Measurements from ENCODE around the gene VDR.

The VDR gene

GRCh38 chr12:47832263-47832933, 72.4 kb downstream of the VDR start:
- H3K4me3 ChIP-seq (ENCODE audit: low read depth, low read length) = no peak overlapping the region
- DNase-seq (ENCODE audit: low read depth) = no peak
- no peak for TF ChIP-seq CTCF (IDR thresholded peaks at IDR 0.05; ENCODE audit: low read depth, low read length, missing control alignments)

- no peak for DNase-seq (ENCODE audit: low read depth)
- no peak for TF ChIP-seq CTCF (IDR thresholded peaks at IDR 0.05; ENCODE audit: low read depth, low read length, missing control alignments)
- no peak overlapping the region for H3K4me3 ChIP-seq (ENCODE audit: low read depth, low read length)
These were observed 75.2 kb downstream of the VDR start for GRCh38 chr12:47829584-47829983.

GRCh38 chr12:47828976-47829482, 75.8 kb downstream of the VDR start:
- no peak for TF ChIP-seq CTCF (IDR thresholded peaks at IDR 0.05; ENCODE audit: low read depth, low read length, missing control alignments)
- DNase-seq (ENCODE audit: low read depth) = no peak
- H3K4me3 ChIP-seq (ENCODE audit: low read depth, low read length) = no peak overlapping the region

GRCh38 chr12:47828008-47828975, 76.5 kb downstream of the VDR start:
- no peak overlapping the region for H3K4me3 ChIP-seq (ENCODE audit: low read depth, low read length)
- no peak for TF ChIP-seq CTCF (IDR thresholded peaks at IDR 0.05; ENCODE audit: low read depth, low read length, missing control alignments)
- DNase-seq (ENCODE audit: low read depth) = no peak

GRCh38 chr12:47825173-47825639, 79.6 kb downstream of the VDR start:
- no peak for TF ChIP-seq CTCF (IDR thresholded peaks at IDR 0.05; ENCODE audit: low read depth, low read length, missing control alignments)
- no peak overlapping the region for H3K4me3 ChIP-seq (ENCODE audit: low read depth, low read length)
- no peak for DNase-seq (ENCODE audit: low read depth)

- DNase-seq (ENCODE audit: low read depth) = no peak
- no peak for TF ChIP-seq CTCF (IDR thresholded peaks at IDR 0.05; ENCODE audit: low read depth, low read length, missing control alignments)
- H3K4me3 ChIP-seq (ENCODE audit: low read depth, low read length) = no peak overlapping the region
These were observed 80.2 kb downstream of the VDR start for GRCh38 chr12:47824635-47825034.
